HepG2 (cell line): Measurements from ENCODE around the gene CAPN12. TPM values are rescaled to one million over a fixed set of nuclear protein-coding genes. Genes with fewer than 3 reads are reported as not detected.

Experiments
- CC2D1A ChIP-seq: sonication (generic); formaldehyde crosslinking; IDR thresholded peaks from 2 replicates; pipeline ENCODE4 v1.8.1; 2023; ENCODE audit warnings: mild to moderate bottlenecking, missing genetic modification reagents
- CERS6 ChIP-seq: sonication (generic); formaldehyde crosslinking; IDR thresholded peaks from 2 replicates; pipeline ENCODE4 v1.5.0; 2020; ENCODE audit warnings: missing genetic modification reagents
- DNMT3B ChIP-seq: conservative IDR thresholded peaks from 2 replicates; pipeline ENCODE4 v1.6.1; 2016; ENCODE audit warnings: missing biosample characterization, control low read depth
- DR1 ChIP-seq: sonication (generic); formaldehyde crosslinking; IDR thresholded peaks from 2 replicates; pipeline ENCODE4 v1.8.0; 2021; ENCODE audit warnings: mild to moderate bottlenecking, missing genetic modification reagents, inconsistent platforms
- FIP1L1 ChIP-seq: fragments of 200-400 bp; formaldehyde crosslinking; IDR thresholded peaks from 2 replicates; pipeline ENCODE4 v1.6.1; 2018; ENCODE audit warnings: low read depth, mild to moderate bottlenecking, low read length, moderate library complexity, borderline replicate concordance; ENCODE audit not compliant: insufficient read depth
- FUBP1 ChIP-seq: sonication (generic); formaldehyde crosslinking; IDR thresholded peaks from 2 replicates; pipeline ENCODE4 v1.5.1; 2020; ENCODE audit warnings: missing genetic modification reagents, mild to moderate bottlenecking, borderline replicate concordance
- HNRNPLL ChIP-seq: fragments of 200-400 bp; formaldehyde crosslinking; IDR thresholded peaks from 2 replicates; pipeline ENCODE4 v1.6.1; 2017; ENCODE audit warnings: mild to moderate bottlenecking, low read depth, low read length; ENCODE audit not compliant: poor library complexity, severe bottlenecking
- NONO ChIP-seq, 2 experiments: fragments of 450-650 bp in 1 of 2; sonication (generic) in 1 of 2; formaldehyde crosslinking in 1 of 2; IDR thresholded peaks in 1 of 2; conservative IDR thresholded peaks in 1 of 2; 2 replicates each; pipeline versions ENCODE4 v1.6.1 to v1.8.0; 2017 to 2022; ENCODE audit warnings: mild to moderate bottlenecking in 1 of 2, missing genetic modification reagents in 1 of 2, moderate library complexity in 1 of 2
- SALL2 ChIP-seq: sonication (generic); formaldehyde crosslinking; IDR thresholded peaks from 2 replicates; pipeline ENCODE4 v1.8.1; 2023; ENCODE audit warnings: mild to moderate bottlenecking, missing genetic modification reagents, inconsistent platforms
- WIZ ChIP-seq: sonication (generic); formaldehyde crosslinking; IDR thresholded peaks from 2 replicates; pipeline ENCODE4 v1.5.1; 2020; ENCODE audit warnings: mild to moderate bottlenecking, missing genetic modification reagents
- ZNF333 ChIP-seq: sonication (generic); formaldehyde crosslinking; IDR thresholded peaks from 2 replicates; pipeline ENCODE4 v1.4.0; 2020; ENCODE audit warnings: mild to moderate bottlenecking, missing genetic modification reagents, borderline replicate concordance
- ZNF44 ChIP-seq: sonication (generic); formaldehyde crosslinking; IDR thresholded peaks from 2 replicates; pipeline ENCODE4 v1.5.1; 2020; ENCODE audit warnings: mild to moderate bottlenecking, missing genetic modification reagents
- polyA plus RNA-seq, 8 experiments: library from polyadenylated mRNA; depleted of rRNA in 3 of 8; stranded (reverse) in 7 of 8; unstranded in 1 of 8; fragments of >200 nt; fragmentation: Illumina TruSeq in 4 of 8; extraction: Trizol in 4 of 8; gene quantifications; 2 replicates each; pipeline versions ENCODE4 v1.2.1 to v1.2.3, GENCODE V29; 2011 to 2016; ENCODE audit warnings: low read depth in 4 of 8, missing spikeins in 1 of 8, mixed read lengths in 1 of 8; ENCODE audit not compliant: insufficient read depth in 1 of 8
- total RNA-seq, 5 experiments: library from RNA; depleted of rRNA; stranded (reverse); fragments of >200 nt; fragmentation: Illumina TruSeq; extraction: Trizol; gene quantifications; 2 replicates each; pipeline ENCODE4 v1.2.3, GENCODE V29; 2016; ENCODE audit warnings: low read depth in 1 of 5
- TF ChIP-seq, protein P1 (sequence below): sonication (generic); formaldehyde crosslinking; IDR thresholded peaks from 2 replicates; pipeline ENCODE4 v1.9.0; 2021; ENCODE audit warnings: missing genetic modification reagents, borderline replicate concordance
- TF ChIP-seq, protein P2 (sequence below): sonication (generic); formaldehyde crosslinking; conservative IDR thresholded peaks from 2 replicates; pipeline ENCODE4 v1.4.0; 2020; ENCODE audit warnings: missing genetic modification reagents
- TF ChIP-seq, protein P3 (sequence below): sonication (generic); formaldehyde crosslinking; IDR thresholded peaks from 2 replicates; pipeline ENCODE4 v1.5.0; 2020; ENCODE audit warnings: missing genetic modification reagents, mild to moderate bottlenecking, borderline replicate concordance
- TF ChIP-seq, protein P4 (sequence below): sonication (generic); formaldehyde crosslinking; IDR thresholded peaks from 2 replicates; pipeline ENCODE4 v1.4.0; 2020; ENCODE audit warnings: mild to moderate bottlenecking, missing genetic modification reagents

CAPN12 gene
- total and polyA plus RNA-seq, 2 of the 13 experiments (the other 11 are each of a cell fraction or from before 2014, with no cell fraction given) = 1.6 to 13.6 TPM

GRCh38 chr19:38701455-38702063, 42.7 kb downstream of the CAPN12 start (continued):
- TF ChIP-seq, protein P1, sequence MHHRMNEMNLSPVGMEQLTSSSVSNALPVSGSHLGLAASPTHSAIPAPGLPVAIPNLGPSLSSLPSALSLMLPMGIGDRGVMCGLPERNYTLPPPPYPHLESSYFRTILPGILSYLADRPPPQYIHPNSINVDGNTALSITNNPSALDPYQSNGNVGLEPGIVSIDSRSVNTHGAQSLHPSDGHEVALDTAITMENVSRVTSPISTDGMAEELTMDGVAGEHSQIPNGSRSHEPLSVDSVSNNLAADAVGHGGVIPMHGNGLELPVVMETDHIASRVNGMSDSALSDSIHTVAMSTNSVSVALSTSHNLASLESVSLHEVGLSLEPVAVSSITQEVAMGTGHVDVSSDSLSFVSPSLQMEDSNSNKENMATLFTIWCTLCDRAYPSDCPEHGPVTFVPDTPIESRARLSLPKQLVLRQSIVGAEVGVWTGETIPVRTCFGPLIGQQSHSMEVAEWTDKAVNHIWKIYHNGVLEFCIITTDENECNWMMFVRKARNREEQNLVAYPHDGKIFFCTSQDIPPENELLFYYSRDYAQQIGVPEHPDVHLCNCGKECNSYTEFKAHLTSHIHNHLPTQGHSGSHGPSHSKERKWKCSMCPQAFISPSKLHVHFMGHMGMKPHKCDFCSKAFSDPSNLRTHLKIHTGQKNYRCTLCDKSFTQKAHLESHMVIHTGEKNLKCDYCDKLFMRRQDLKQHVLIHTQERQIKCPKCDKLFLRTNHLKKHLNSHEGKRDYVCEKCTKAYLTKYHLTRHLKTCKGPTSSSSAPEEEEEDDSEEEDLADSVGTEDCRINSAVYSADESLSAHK (CRISPR knock-in tag) = no peak
- no peak for TF ChIP-seq NONO (IDR thresholded peaks at IDR 0.05)
- peak; percentile 43; the same call in 1 of the 2 replicates for TF ChIP-seq NONO (CRISPR knock-in tag; conservative IDR thresholded peaks at IDR 0.05)
- no peak; the same call in 1 of the 2 replicates for TF ChIP-seq CC2D1A (CRISPR knock-in tag)
- TF ChIP-seq FIP1L1 = no peak
- no peak for TF ChIP-seq CERS6 (CRISPR knock-in tag)
- TF ChIP-seq, protein P2, sequence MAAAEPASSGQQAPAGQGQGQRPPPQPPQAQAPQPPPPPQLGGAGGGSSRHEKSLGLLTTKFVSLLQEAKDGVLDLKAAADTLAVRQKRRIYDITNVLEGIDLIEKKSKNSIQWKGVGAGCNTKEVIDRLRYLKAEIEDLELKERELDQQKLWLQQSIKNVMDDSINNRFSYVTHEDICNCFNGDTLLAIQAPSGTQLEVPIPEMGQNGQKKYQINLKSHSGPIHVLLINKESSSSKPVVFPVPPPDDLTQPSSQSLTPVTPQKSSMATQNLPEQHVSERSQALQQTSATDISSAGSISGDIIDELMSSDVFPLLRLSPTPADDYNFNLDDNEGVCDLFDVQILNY (CRISPR knock-in tag) = no peak
- no peak for TF ChIP-seq ZNF333 (CRISPR knock-in tag)
- no peak; the same call in none of the 2 replicates for TF ChIP-seq SALL2 (CRISPR knock-in tag)
- TF ChIP-seq, protein P3, sequence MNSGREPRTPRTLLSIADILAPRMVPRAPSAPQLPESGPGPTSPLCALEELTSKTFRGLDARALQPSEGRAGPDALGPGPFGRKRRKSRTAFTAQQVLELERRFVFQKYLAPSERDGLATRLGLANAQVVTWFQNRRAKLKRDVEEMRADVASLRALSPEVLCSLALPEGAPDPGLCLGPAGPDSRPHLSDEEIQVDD (CRISPR knock-in tag) = no peak
- TF ChIP-seq WIZ (CRISPR knock-in tag) = no peak
- no peak for TF ChIP-seq HNRNPLL
- TF ChIP-seq FUBP1 (CRISPR knock-in tag) = no peak
- 0 out of 2 replicates have a peak, but pooled peaks have one; percentile 8 for TF ChIP-seq ZNF44 (CRISPR knock-in tag)
- TF ChIP-seq, protein P4, sequence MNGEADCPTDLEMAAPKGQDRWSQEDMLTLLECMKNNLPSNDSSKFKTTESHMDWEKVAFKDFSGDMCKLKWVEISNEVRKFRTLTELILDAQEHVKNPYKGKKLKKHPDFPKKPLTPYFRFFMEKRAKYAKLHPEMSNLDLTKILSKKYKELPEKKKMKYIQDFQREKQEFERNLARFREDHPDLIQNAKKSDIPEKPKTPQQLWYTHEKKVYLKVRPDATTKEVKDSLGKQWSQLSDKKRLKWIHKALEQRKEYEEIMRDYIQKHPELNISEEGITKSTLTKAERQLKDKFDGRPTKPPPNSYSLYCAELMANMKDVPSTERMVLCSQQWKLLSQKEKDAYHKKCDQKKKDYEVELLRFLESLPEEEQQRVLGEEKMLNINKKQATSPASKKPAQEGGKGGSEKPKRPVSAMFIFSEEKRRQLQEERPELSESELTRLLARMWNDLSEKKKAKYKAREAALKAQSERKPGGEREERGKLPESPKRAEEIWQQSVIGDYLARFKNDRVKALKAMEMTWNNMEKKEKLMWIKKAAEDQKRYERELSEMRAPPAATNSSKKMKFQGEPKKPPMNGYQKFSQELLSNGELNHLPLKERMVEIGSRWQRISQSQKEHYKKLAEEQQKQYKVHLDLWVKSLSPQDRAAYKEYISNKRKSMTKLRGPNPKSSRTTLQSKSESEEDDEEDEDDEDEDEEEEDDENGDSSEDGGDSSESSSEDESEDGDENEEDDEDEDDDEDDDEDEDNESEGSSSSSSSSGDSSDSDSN (CRISPR knock-in tag) = peak; percentile 80
- TF ChIP-seq DR1 = no peak; the same call in 1 of the 2 replicates
- no peak for TF ChIP-seq DNMT3B (CRISPR knock-in tag)
